H1 (cell line): ENCODE results near the gene GMNN. TPM values are rescaled to one million over a fixed set of nuclear protein-coding genes. Genes with fewer than 3 reads are reported as not detected.

Experiments
- TAF1 ChIP-seq: IDR thresholded peaks from 2 replicates; pipeline ENCODE4 v1.6.1; 2011; ENCODE audit warnings: mild to moderate bottlenecking, low read depth, low read length
- ZNF274 ChIP-seq: IDR thresholded peaks from 2 replicates; pipeline ENCODE4 v1.7.0; 2012; ENCODE audit warnings: low read length, borderline replicate concordance; ENCODE audit errors: extremely low read depth
- polyA plus RNA-seq, 7 experiments: library from polyadenylated mRNA; depleted of rRNA in 3 of 7; stranded (reverse) in 5 of 7; unstranded in 2 of 7; fragments of >200 nt in 5 of 7; fragments of 200-250 nt in 2 of 7; gene quantifications; 1 replicate in 5 of 7; 2 replicates in 1 of 7; 4 replicates in 1 of 7; pipeline versions ENCODE4 v1.2.1 to v1.2.3, GENCODE V29; 2011 to 2013; ENCODE audit warnings: missing spikeins in 2 of 7, mixed read lengths in 2 of 7
- total RNA-seq: library from RNA; stranded (reverse); fragmentation: NEBNext Ultra II Directional; extraction: Animal tissue kit (Norgen Biotek cat#: 25700); gene quantifications from 2 replicates; pipeline ENCODE4 v1.2.1, GENCODE V29; 2021

GMNN gene
- total and polyA plus RNA-seq, 2 of the 8 experiments (the other 6 are each of a cell fraction or from before 2014, with no cell fraction given): 65.9 to 101 TPM

DNA sequence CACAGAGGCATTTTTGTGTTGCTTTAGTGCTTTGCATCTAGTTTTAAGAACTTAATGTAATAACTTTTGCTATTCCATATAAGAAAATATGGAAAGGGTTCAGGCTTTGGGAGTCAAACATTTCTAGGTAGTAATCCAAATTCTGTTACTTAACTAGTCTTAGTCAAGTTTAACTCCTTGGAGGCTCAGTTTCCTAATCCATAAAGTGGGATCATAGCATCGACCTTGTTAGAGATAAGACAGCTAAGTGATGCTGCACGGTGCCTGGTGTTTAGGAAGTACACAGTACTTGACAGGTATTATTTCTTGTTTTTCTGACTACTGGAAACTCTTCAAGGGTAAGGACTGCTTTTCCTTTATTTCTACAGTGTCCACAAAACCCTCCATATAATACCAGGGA, 48.4 kb downstream of the GMNN start (continued):
- no peak for TF ChIP-seq ZNF274
- no peak for TF ChIP-seq TAF1
- TF ChIP-seq, all 59 proteins: peak for 0
